HCT116 (cell line): ENCODE data around the gene ICA1.

Source experiments
- EZH2 ChIP-seq: fragments of 200-600 bp; sonication (generic); IDR thresholded peaks from 2 replicates; pipeline ENCODE4 v1.6.1; 2017; ENCODE audit warnings: antibody characterized with exemption, mixed run types
- EZH2phosphoT487 ChIP-seq: fragments of 200-600 bp; IDR thresholded peaks from 2 replicates; pipeline ENCODE4 v1.6.1; 2018; ENCODE audit warnings: antibody characterized with exemption, borderline replicate concordance
- MAX ChIP-seq: IDR thresholded peaks from 2 replicates; pipeline ENCODE4 v1.6.1; 2012
- POLR2A ChIP-seq: IDR thresholded peaks from 2 replicates; pipeline ENCODE4 v1.7.0; 2011; ENCODE audit warnings: borderline replicate concordance; ENCODE audit not compliant: insufficient read depth, insufficient read length; ENCODE audit errors: extremely low read depth
- POLR2AphosphoS5 ChIP-seq: IDR thresholded peaks from 2 replicates; pipeline ENCODE4 v1.6.1; 2011; ENCODE audit warnings: mild to moderate bottlenecking, low read depth, low read length, moderate library complexity
- RAD21 ChIP-seq: IDR thresholded peaks from 2 replicates; pipeline ENCODE4 v1.6.1; 2012; ENCODE audit warnings: low read depth, mild to moderate bottlenecking
- ZFX ChIP-seq: fragments of 450-650 bp; IDR thresholded peaks from 2 replicates; pipeline ENCODE4 v1.6.1; 2017
- ZNF274 ChIP-seq: fragments of 200-500 bp; sonication (Bioruptor generic); IDR thresholded peaks from 2 replicates; pipeline ENCODE4 v1.6.1; 2014; ENCODE audit warnings: mild to moderate bottlenecking, low read depth, low read length, inconsistent platforms
- TF ChIP-seq, protein P1 (sequence below), 3 experiments: fragments of 200-600 bp in 1 of 3; sonication (generic) in 1 of 3; IDR thresholded peaks in 2 of 3; conservative IDR thresholded peaks in 1 of 3; 2 replicates each; pipeline ENCODE4 v1.5.1; 2012 to 2017; ENCODE audit warnings: low read depth in 2 of 3, low read length in 2 of 3, antibody characterized with exemption in 1 of 3, borderline replicate concordance in 1 of 3, control low read depth in 1 of 3, mild to moderate bottlenecking in 1 of 3, mixed read lengths in 1 of 3, mixed run types in 1 of 3, moderate library complexity in 1 of 3; ENCODE audit not compliant: insufficient read depth in 1 of 3
- TF ChIP-seq, protein P2 (sequence below): IDR thresholded peaks from 2 replicates; pipeline ENCODE4 v1.6.1; 2011; ENCODE audit warnings: mild to moderate bottlenecking, low read length, moderate library complexity; ENCODE audit not compliant: insufficient replicate concordance; ENCODE audit errors: extremely low read depth

DNA sequence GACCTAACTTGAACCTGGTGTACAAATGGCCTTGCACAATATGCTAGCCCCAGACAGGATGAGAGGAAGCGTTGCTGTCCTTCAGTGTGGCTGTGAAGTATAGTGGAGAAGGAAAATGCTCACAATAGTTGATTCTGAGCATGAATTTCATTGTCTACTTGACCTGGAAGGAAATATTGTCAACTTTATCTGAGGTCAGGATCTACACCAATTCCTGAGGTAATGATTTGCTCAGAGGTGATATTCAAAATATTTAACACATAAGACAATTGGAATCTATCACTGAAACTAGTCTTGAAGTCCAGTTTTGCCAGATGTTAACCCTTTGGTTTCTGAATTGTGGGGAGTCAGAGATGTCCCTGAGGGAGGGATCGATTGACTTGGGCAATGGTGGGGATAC lies 20.9 kb upstream of the ICA1 start:
- TF ChIP-seq, protein P1, sequence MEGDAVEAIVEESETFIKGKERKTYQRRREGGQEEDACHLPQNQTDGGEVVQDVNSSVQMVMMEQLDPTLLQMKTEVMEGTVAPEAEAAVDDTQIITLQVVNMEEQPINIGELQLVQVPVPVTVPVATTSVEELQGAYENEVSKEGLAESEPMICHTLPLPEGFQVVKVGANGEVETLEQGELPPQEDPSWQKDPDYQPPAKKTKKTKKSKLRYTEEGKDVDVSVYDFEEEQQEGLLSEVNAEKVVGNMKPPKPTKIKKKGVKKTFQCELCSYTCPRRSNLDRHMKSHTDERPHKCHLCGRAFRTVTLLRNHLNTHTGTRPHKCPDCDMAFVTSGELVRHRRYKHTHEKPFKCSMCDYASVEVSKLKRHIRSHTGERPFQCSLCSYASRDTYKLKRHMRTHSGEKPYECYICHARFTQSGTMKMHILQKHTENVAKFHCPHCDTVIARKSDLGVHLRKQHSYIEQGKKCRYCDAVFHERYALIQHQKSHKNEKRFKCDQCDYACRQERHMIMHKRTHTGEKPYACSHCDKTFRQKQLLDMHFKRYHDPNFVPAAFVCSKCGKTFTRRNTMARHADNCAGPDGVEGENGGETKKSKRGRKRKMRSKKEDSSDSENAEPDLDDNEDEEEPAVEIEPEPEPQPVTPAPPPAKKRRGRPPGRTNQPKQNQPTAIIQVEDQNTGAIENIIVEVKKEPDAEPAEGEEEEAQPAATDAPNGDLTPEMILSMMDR (IDR thresholded peaks at IDR 0.05 in 2 of 3, conservative IDR thresholded peaks at IDR 0.05 in 1 of 3; ENCODE audit: borderline replicate concordance in 1 of 3, insufficient read depth in 1 of 3, low read depth in 2 of 3, low read length in 2 of 3): no peak
- no peak for TF ChIP-seq ZNF274
- no peak for TF ChIP-seq MAX
- no peak for TF ChIP-seq POLR2AphosphoS5
- no peak for TF ChIP-seq ZFX
- no peak for TF ChIP-seq EZH2phosphoT487
- TF ChIP-seq RAD21: no peak
- no peak for TF ChIP-seq POLR2A
- TF ChIP-seq, protein P2, sequence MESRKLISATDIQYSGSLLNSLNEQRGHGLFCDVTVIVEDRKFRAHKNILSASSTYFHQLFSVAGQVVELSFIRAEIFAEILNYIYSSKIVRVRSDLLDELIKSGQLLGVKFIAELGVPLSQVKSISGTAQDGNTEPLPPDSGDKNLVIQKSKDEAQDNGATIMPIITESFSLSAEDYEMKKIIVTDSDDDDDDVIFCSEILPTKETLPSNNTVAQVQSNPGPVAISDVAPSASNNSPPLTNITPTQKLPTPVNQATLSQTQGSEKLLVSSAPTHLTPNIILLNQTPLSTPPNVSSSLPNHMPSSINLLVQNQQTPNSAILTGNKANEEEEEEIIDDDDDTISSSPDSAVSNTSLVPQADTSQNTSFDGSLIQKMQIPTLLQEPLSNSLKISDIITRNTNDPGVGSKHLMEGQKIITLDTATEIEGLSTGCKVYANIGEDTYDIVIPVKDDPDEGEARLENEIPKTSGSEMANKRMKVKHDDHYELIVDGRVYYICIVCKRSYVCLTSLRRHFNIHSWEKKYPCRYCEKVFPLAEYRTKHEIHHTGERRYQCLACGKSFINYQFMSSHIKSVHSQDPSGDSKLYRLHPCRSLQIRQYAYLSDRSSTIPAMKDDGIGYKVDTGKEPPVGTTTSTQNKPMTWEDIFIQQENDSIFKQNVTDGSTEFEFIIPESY: no peak
- TF ChIP-seq EZH2: no peak
